HL-60 (cell line): ENCODE results near the gene CD1D.

Experiments used
- DNase-seq, 2 experiments: peaks; one replicate each; pipeline ENCODE4 v3.0.0-alpha.2; 2010 to 2020; ENCODE audit warnings: low read depth in 1 of 2, low spot score in 1 of 2
- H3K27ac ChIP-seq: fragments of 250-450 bp; sonication (Bioruptor Pico); replicated peaks from 2 replicates; pipeline ENCODE4 v1.5.1; 2020; ENCODE audit warnings: mild to moderate bottlenecking, moderate library complexity
- H3K27me3 ChIP-seq: fragments of 250-450 bp; sonication (Bioruptor Pico); 2 replicates; pipeline ENCODE4 v1.5.1; 2021; ENCODE audit warnings: mild to moderate bottlenecking, moderate library complexity; ENCODE audit not compliant: insufficient read depth, poor library complexity, severe bottlenecking
- H3K4me3 ChIP-seq: replicated peaks from 2 replicates; pipeline ENCODE4 v1.5.1; 2011; ENCODE audit warnings: mild to moderate bottlenecking, control low read depth, low read length; ENCODE audit not compliant: insufficient read depth
- GABPA ChIP-seq: IDR thresholded peaks from 2 replicates; pipeline ENCODE4 v1.6.1; 2012; ENCODE audit warnings: low read depth
- POLR2AphosphoS5 ChIP-seq: IDR thresholded peaks from 2 replicates; pipeline ENCODE4 v1.6.1; 2012; ENCODE audit warnings: low read depth
- SPI1 ChIP-seq: IDR thresholded peaks from 2 replicates; pipeline ENCODE4 v1.6.1; 2012; ENCODE audit warnings: low read depth, mild to moderate bottlenecking, borderline replicate concordance
- TF ChIP-seq, protein P1 (sequence below): IDR thresholded peaks from one replicate; pipeline ENCODE4 v1.5.1; 2011; ENCODE audit warnings: low read length, control low read depth, inconsistent platforms; ENCODE audit not compliant: insufficient read depth
- TF ChIP-seq, protein P2 (sequence below): IDR thresholded peaks from 2 replicates; pipeline ENCODE4 v1.6.1; 2012; ENCODE audit warnings: low read depth; ENCODE audit not compliant: insufficient replicate concordance

Gene CD1D

DNA sequence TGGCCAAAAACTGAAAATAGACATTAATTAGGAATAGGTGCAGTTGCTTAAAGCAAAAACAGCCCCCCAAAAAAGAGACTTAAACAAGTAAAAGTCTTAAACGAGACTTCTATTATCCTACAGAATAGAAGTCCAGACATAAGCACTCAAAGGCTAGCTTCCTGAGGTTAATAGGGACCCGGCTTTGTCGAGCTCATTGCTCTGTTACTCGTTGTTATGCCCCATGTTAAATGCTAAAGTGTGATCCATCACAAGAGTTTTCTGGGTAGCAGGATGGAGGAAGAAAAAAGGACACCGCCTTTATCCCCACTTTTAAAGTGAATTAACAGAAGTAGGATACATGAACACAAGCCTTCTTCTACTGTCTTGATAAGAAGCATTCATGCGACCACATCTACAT lies 10.6 kb downstream of the CD1D start:
- no peak for DNase-seq
- Histone ChIP-seq H3K27me3 (no peaks in the 10 kb centered on the region), H3K4me3 (no peak overlapping the region), H3K27ac (no peak overlapping the region)
- TF ChIP-seq GABPA (no peak), POLR2AphosphoS5 (no peak), SPI1 (no peak)
- TF ChIP-seq, protein P1, sequence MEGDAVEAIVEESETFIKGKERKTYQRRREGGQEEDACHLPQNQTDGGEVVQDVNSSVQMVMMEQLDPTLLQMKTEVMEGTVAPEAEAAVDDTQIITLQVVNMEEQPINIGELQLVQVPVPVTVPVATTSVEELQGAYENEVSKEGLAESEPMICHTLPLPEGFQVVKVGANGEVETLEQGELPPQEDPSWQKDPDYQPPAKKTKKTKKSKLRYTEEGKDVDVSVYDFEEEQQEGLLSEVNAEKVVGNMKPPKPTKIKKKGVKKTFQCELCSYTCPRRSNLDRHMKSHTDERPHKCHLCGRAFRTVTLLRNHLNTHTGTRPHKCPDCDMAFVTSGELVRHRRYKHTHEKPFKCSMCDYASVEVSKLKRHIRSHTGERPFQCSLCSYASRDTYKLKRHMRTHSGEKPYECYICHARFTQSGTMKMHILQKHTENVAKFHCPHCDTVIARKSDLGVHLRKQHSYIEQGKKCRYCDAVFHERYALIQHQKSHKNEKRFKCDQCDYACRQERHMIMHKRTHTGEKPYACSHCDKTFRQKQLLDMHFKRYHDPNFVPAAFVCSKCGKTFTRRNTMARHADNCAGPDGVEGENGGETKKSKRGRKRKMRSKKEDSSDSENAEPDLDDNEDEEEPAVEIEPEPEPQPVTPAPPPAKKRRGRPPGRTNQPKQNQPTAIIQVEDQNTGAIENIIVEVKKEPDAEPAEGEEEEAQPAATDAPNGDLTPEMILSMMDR, result no peak
- TF ChIP-seq, protein P2, sequence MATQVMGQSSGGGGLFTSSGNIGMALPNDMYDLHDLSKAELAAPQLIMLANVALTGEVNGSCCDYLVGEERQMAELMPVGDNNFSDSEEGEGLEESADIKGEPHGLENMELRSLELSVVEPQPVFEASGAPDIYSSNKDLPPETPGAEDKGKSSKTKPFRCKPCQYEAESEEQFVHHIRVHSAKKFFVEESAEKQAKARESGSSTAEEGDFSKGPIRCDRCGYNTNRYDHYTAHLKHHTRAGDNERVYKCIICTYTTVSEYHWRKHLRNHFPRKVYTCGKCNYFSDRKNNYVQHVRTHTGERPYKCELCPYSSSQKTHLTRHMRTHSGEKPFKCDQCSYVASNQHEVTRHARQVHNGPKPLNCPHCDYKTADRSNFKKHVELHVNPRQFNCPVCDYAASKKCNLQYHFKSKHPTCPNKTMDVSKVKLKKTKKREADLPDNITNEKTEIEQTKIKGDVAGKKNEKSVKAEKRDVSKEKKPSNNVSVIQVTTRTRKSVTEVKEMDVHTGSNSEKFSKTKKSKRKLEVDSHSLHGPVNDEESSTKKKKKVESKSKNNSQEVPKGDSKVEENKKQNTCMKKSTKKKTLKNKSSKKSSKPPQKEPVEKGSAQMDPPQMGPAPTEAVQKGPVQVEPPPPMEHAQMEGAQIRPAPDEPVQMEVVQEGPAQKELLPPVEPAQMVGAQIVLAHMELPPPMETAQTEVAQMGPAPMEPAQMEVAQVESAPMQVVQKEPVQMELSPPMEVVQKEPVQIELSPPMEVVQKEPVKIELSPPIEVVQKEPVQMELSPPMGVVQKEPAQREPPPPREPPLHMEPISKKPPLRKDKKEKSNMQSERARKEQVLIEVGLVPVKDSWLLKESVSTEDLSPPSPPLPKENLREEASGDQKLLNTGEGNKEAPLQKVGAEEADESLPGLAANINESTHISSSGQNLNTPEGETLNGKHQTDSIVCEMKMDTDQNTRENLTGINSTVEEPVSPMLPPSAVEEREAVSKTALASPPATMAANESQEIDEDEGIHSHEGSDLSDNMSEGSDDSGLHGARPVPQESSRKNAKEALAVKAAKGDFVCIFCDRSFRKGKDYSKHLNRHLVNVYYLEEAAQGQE, result no peak

- TF ChIP-seq, protein P1, result no peak
- TF ChIP-seq POLR2AphosphoS5, result no peak
- TF ChIP-seq, protein P2, result no peak
- TF ChIP-seq SPI1, result no peak
- TF ChIP-seq GABPA, result no peak
- no peak for DNase-seq
- Histone ChIP-seq H3K4me3 (no peak overlapping the region), H3K27ac (no peak overlapping the region), H3K27me3 (no peaks in the 10 kb centered on the region)
These were observed 15.8 kb downstream of the CD1D start for GRCh38 chr1:158196461-158196860.

DNA sequence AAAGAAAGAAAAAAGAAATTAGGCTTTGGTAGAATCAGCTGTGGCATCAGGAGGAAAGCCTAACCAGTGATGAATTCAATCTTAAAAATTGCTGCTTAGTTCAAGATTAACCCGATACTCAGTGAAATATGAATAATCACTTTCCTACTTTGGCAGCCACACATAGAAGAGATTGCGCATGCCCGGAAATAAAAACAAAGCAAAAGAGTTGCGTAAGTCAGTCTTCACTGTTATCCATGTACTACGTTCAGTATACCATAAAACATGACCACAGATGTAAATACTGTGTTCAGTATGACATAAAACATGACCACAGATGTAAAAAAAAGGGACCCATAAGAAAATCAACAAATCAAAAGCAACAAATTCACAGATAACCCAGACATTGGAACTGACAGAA lies 19.2 kb downstream of the CD1D start:
- TF ChIP-seq SPI1 (no peak), POLR2AphosphoS5 (no peak), GABPA (no peak)
- TF ChIP-seq, protein P1, result no peak
- TF ChIP-seq, protein P2, result no peak
- no peak for DNase-seq
- Histone ChIP-seq H3K27ac (no peak overlapping the region), H3K4me3 (no peak overlapping the region), H3K27me3 (peaks cover 4% of the 10 kb centered on the region)
